H1 (cell line): ENCODE measurements around the gene CXCL17. TPM values are rescaled to one million over a fixed set of nuclear protein-coding genes. Genes with fewer than 3 reads are reported as not detected.

ENCODE experiments used
- CTCF ChIA-PET: fragments of 300-600 bp; sonication (Branson Sonifier 250); formaldehyde crosslinking; loops from one replicate; lab custom pipeline; 2021; ENCODE audit not compliant: partially characterized antibody; lab: Charles Lee
- POLR2A ChIA-PET: fragments of 300-600 bp; sonication (Branson Sonifier 250); formaldehyde crosslinking; loops from one replicate; lab custom pipeline; 2021; ENCODE audit warnings: inconsistent platforms; ENCODE audit not compliant: partially characterized antibody; lab: Charles Lee
- DNase-seq, 2 experiments: peaks; one replicate each; pipeline versions ENCODE4 v3.0.0 to v3.0.0-alpha.2; 2010 to 2022; ENCODE audit warnings: low spot score in 2 of 2, low read depth in 1 of 2, mixed read lengths in 1 of 2
- FAIRE-seq: peaks from 2 replicates; lab custom pipeline; 2011; peaks lifted over from hg19 to GRCh38; lab: Jason Lieb, UNC
- H2AFZ ChIP-seq: 2 replicates; pipeline ENCODE4 v1.8.1; 2012; ENCODE audit warnings: low read length, inconsistent platforms
- H2AK5ac ChIP-seq: 2 replicates; pipeline ENCODE4 v1.6.1; 2013; ENCODE audit warnings: low read depth, low read length
- H2BK120ac ChIP-seq: replicated peaks from 2 replicates; pipeline ENCODE3; 2013; ENCODE audit warnings: low read depth, low read length, inconsistent platforms
- H2BK12ac ChIP-seq: 2 replicates; pipeline ENCODE4 v1.6.1; 2013; ENCODE audit warnings: low read depth, low read length
- H2BK15ac ChIP-seq: 2 replicates; pipeline ENCODE4 v1.6.1; 2013; ENCODE audit warnings: low read length
- H2BK20ac ChIP-seq: 2 replicates; pipeline ENCODE4 v1.6.1; 2013; ENCODE audit warnings: low read length
- H2BK5ac ChIP-seq: 2 replicates; pipeline ENCODE4 v1.6.1; 2013; ENCODE audit warnings: low read depth, low read length
- H3K14ac ChIP-seq: 2 replicates; pipeline ENCODE4 v1.6.1; 2013; ENCODE audit warnings: inconsistent platforms; ENCODE audit not compliant: insufficient read length
- H3K18ac ChIP-seq: 2 replicates; pipeline ENCODE4 v1.6.1; 2013; ENCODE audit warnings: low read length; ENCODE audit errors: extremely low read depth
- H3K23ac ChIP-seq: 2 replicates; pipeline ENCODE4 v1.6.1; 2013; ENCODE audit warnings: inconsistent platforms; ENCODE audit not compliant: insufficient read length
- H3K23me2 ChIP-seq: 2 replicates; pipeline ENCODE4 v1.6.1; 2013; ENCODE audit warnings: low read depth, low read length
- H3K27ac ChIP-seq: 2 replicates; pipeline ENCODE4 v1.6.1; 2011; ENCODE audit warnings: low read depth, low read length, inconsistent platforms
- H3K27me3 ChIP-seq, 4 experiments: replicated peaks in 1 of 4; 1 replicate in 1 of 4; 2 replicates in 3 of 4; pipeline versions ENCODE4 v1.6.1 to v1.8.1; 2011 to 2013; ENCODE audit warnings: low read length in 3 of 4, mild to moderate bottlenecking in 3 of 4, inconsistent platforms in 2 of 4, mixed read lengths in 2 of 4, moderate library complexity in 1 of 4; ENCODE audit not compliant: control insufficient read depth in 3 of 4, insufficient read depth in 3 of 4; ENCODE audit errors: extremely low read depth in 1 of 4
- H3K36me3 ChIP-seq, 4 experiments: 2 replicates each; pipeline versions ENCODE4 v1.6.1 to v1.8.1; 2011 to 2013; ENCODE audit warnings: mild to moderate bottlenecking in 4 of 4, low read length in 3 of 4, moderate library complexity in 2 of 4, control low read depth in 1 of 4, inconsistent platforms in 1 of 4; ENCODE audit not compliant: insufficient read depth in 4 of 4, control insufficient read depth in 2 of 4
- H3K4ac ChIP-seq: replicated peaks from 2 replicates; pipeline ENCODE3; 2013; ENCODE audit warnings: low read length, low read depth, mixed read lengths, inconsistent platforms; ENCODE audit not compliant: insufficient read length
- H3K4me1 ChIP-seq, 4 experiments: replicated peaks in 1 of 4; 1 replicate in 1 of 4; 2 replicates in 3 of 4; pipeline versions ENCODE4 v1.6.1 to v1.8.1; 2011 to 2013; ENCODE audit warnings: low read length in 3 of 4, inconsistent platforms in 2 of 4, mixed read lengths in 1 of 4; ENCODE audit not compliant: insufficient read depth in 4 of 4, control insufficient read depth in 3 of 4
- H3K4me2 ChIP-seq, 2 experiments: 2 replicates each; pipeline versions ENCODE4 v1.6.1 to v1.8.1; 2011 to 2013; ENCODE audit warnings: low read depth in 2 of 2, low read length in 2 of 2, control low read depth in 1 of 2, inconsistent platforms in 1 of 2, mild to moderate bottlenecking in 1 of 2; ENCODE audit not compliant: insufficient read depth in 1 of 2
- H3K4me3 ChIP-seq, 4 experiments: fragments of 200-600, 300-600 bp in 1 of 4; sonication (generic), shearing (Covaris generic), sonication (Bioruptor Twin) in 1 of 4; 2 replicates each; pipeline versions ENCODE4 v1.5.1 to v1.8.1; 2011 to 2016; ENCODE audit warnings: low read length in 4 of 4, low read depth in 3 of 4, control low read depth in 2 of 4, inconsistent platforms in 2 of 4, mild to moderate bottlenecking in 2 of 4, mixed read lengths in 1 of 4, moderate library complexity in 1 of 4; ENCODE audit not compliant: insufficient read depth in 2 of 4; ENCODE audit errors: extremely low read depth in 1 of 4
- H3K56ac ChIP-seq: replicated peaks from 2 replicates; pipeline ENCODE3; 2013; ENCODE audit warnings: low read depth, mild to moderate bottlenecking, mixed read lengths, low read length, inconsistent platforms; ENCODE audit not compliant: insufficient read length
- H3K79me1 ChIP-seq: 2 replicates; pipeline ENCODE4 v1.6.1; 2013; ENCODE audit warnings: low read depth, low read length, control low read depth
- H3K79me2 ChIP-seq, 2 experiments: 2 replicates each; pipeline versions ENCODE4 v1.6.1 to v1.8.1; 2012 to 2013; ENCODE audit warnings: low read length in 2 of 2, mild to moderate bottlenecking in 2 of 2, inconsistent platforms in 1 of 2; ENCODE audit not compliant: insufficient read depth in 2 of 2, control insufficient read depth in 1 of 2
- H3K9ac ChIP-seq, 4 experiments: replicated peaks in 1 of 4; 1 replicate in 1 of 4; 2 replicates in 3 of 4; pipeline versions ENCODE4 v1.6.1 to v1.8.1; 2011 to 2013; ENCODE audit warnings: low read depth in 3 of 4, low read length in 3 of 4, control low read depth in 2 of 4, mild to moderate bottlenecking in 2 of 4, moderate library complexity in 2 of 4, inconsistent platforms in 1 of 4; ENCODE audit errors: extremely low read depth in 1 of 4
- H3K9me3 ChIP-seq, 2 experiments: 2 replicates each; pipeline versions ENCODE4 v1.6.1 to v1.8.1; 2012 to 2013; ENCODE audit warnings: mild to moderate bottlenecking in 2 of 2, moderate library complexity in 2 of 2, control low read depth in 1 of 2, inconsistent platforms in 1 of 2, low read depth in 1 of 2, low read length in 1 of 2, mixed read lengths in 1 of 2; ENCODE audit not compliant: insufficient read depth in 2 of 2
- H4K20me1 ChIP-seq, 2 experiments: replicated peaks in 1 of 2; 2 replicates each; pipeline versions ENCODE3 to v1.8.1; 2011 to 2013; ENCODE audit warnings: inconsistent platforms in 2 of 2, low read length in 2 of 2, mild to moderate bottlenecking in 1 of 2; ENCODE audit not compliant: insufficient read depth in 2 of 2, control insufficient read depth in 1 of 2
- H4K5ac ChIP-seq: 2 replicates; pipeline ENCODE4 v1.6.1; 2013; ENCODE audit warnings: low read length, low read depth, mixed read lengths, inconsistent platforms; ENCODE audit not compliant: insufficient read length
- H4K8ac ChIP-seq: 2 replicates; pipeline ENCODE4 v1.8.0; 2013; ENCODE audit warnings: mild to moderate bottlenecking, moderate library complexity, low read length, inconsistent platforms; ENCODE audit not compliant: insufficient read depth; ENCODE audit errors: extremely low read depth
- H4K91ac ChIP-seq: replicated peaks from 2 replicates; pipeline ENCODE3; 2013; ENCODE audit warnings: low read length, mixed read lengths, inconsistent platforms; ENCODE audit not compliant: insufficient read length
- ASH2L ChIP-seq: fragments of 200-600, 300-600 bp; sonication (generic); IDR thresholded peaks from one replicate; pipeline ENCODE4 v1.7.1; 2017; ENCODE audit warnings: low read length
- TCF12 ChIP-seq: IDR thresholded peaks from 2 replicates; pipeline ENCODE4 v1.6.1; 2011; ENCODE audit warnings: low read depth, mild to moderate bottlenecking, low read length
- WGBS, 2 experiments: shearing (Covaris generic) in 1 of 2; methylation state at CpG; one replicate each; pipeline versions ENCODE4 v1.1.6 to v1.1.7; 2013 to 2015; ENCODE audit warnings: low lambda C conversion rate in 2 of 2, mixed read lengths in 2 of 2, inconsistent platforms in 1 of 2, low coverage in 1 of 2, missing lambda C conversion rate in 1 of 2; ENCODE audit not compliant: insufficient replicate concordance in 2 of 2, insufficient coverage in 1 of 2, insufficient read length in 1 of 2; ENCODE audit errors: extremely low coverage in 1 of 2, missing lambda C conversion rate in 1 of 2; 5-methylcytosine and 5-hydroxymethylcytosine counted together
- polyA plus RNA-seq, 7 experiments: library from polyadenylated mRNA; depleted of rRNA in 3 of 7; stranded (reverse) in 5 of 7; unstranded in 2 of 7; fragments of >200 nt in 5 of 7; fragments of 200-250 nt in 2 of 7; gene quantifications; 1 replicate in 5 of 7; 2 replicates in 1 of 7; 4 replicates in 1 of 7; pipeline versions ENCODE4 v1.2.1 to v1.2.3, GENCODE V29; 2011 to 2013; ENCODE audit warnings: missing spikeins in 2 of 7, mixed read lengths in 2 of 7
- total RNA-seq: library from RNA; stranded (reverse); fragmentation: NEBNext Ultra II Directional; extraction: Animal tissue kit (Norgen Biotek cat#: 25700); gene quantifications from 2 replicates; pipeline ENCODE4 v1.2.1, GENCODE V29; 2021

CXCL17 gene
- total and polyA plus RNA-seq, 2 of the 8 experiments (the other 6 are each of a cell fraction or from before 2014, with no cell fraction given) = not detected

GRCh38 chr19:42397263-42398166 is 45.2 kb downstream of the CXCL17 start:
- no peak overlapping the region; the same call in 1 of the 2 replicates for H2BK15ac ChIP-seq
- 24% methylated on average over 25 of the region's 25 CpGs; no CpG with 5 or more reads in 1 of the 2 experiments for WGBS, 2 experiments
- H2BK20ac ChIP-seq = no peak overlapping the region
- no peak overlapping the region for H3K14ac ChIP-seq
- H4K91ac ChIP-seq = peak overlapping the region; percentile 59
- peak overlapping the region; percentile 81 to 89 (median 86) for H3K4me3 ChIP-seq
- H3K36me3 ChIP-seq = no peaks in the 10 kb centered on the region
- no peaks in the 10 kb centered on the region for H3K9me3 ChIP-seq
- peak overlapping the region; percentile 94 for H3K4ac ChIP-seq
- peaks cover 0 to 15% of the 10 kb centered on the region in 2 experiments for H4K20me1 ChIP-seq
- H2AFZ ChIP-seq = peak overlapping the region; percentile 87; the same call in 1 of the 2 replicates
- peaks cover 7% of the 10 kb centered on the region for H3K79me1 ChIP-seq
- H3K56ac ChIP-seq = peak overlapping the region; percentile 88
- DNase-seq (no peak), FAIRE-seq (no peak)
- TF ChIP-seq TCF12 (no peak), ASH2L (peak; percentile 14)
- H2BK120ac ChIP-seq = no peak overlapping the region
- H3K79me2 ChIP-seq = peaks cover 0 to 6% of the 10 kb centered on the region in 2 experiments; a peak in 1 of 4 replicates
- H3K4me2 ChIP-seq = peak overlapping the region; percentile 84 to 89
- H3K27ac ChIP-seq = no peak overlapping the region
- peaks cover 17% of the 10 kb centered on the region; the same call in 1 of the 2 replicates for H3K23me2 ChIP-seq
- peak overlapping the region; percentile 49 for H4K5ac ChIP-seq
- ChIA-PET POLR2A (interaction anchor here (0.6 to 7.7 kb wide), 13 partner anchors 9 to 1638 kb away, joined by 3 to 47 read pairs (median 3); partner anchors contain the start of genes CNFN and GSK3A), CTCF (interaction anchor here (0.7 to 3.0 kb wide), 16 partner anchors 9 to 419 kb away, joined by 3 to 15 read pairs (median 3); no protein-coding TSS in a partner anchor)
- no peak overlapping the region for H3K23ac ChIP-seq
- H2BK5ac ChIP-seq = peak overlapping the region; percentile 46; the same call in 1 of the 2 replicates
- no peak overlapping the region; the same call in none of the 2 replicates for H4K8ac ChIP-seq
- peaks cover 0 to 3% (median 1%) of the 10 kb centered on the region in 4 experiments; a peak in 5 of 7 replicates for H3K27me3 ChIP-seq
- peak overlapping the region; percentile 19; the same call in 1 of the 2 replicates for H2AK5ac ChIP-seq
- peaks cover 7 to 12% (median 9%) of the 10 kb centered on the region in 4 experiments; a peak in 6 of 7 replicates for H3K4me1 ChIP-seq
- peak overlapping the region; percentile 60; the same call in 1 of the 2 replicates for H2BK12ac ChIP-seq
- H3K18ac ChIP-seq = no peak overlapping the region; the same call in 1 of the 2 replicates
- peak overlapping the region; percentile 54 to 93 (median 70) for H3K9ac ChIP-seq
